Urinary bladder (tissue), 4 donors: Measurements from ENCODE around the gene RSRC1. TPM values are rescaled to one million over a fixed set of nuclear protein-coding genes. Genes with fewer than 3 reads are reported as not detected.
"Not testable (repeated sequence)": the region's sequence is repeated elsewhere in the genome, so short reads cannot be mapped to it uniquely, and the experiment has no call there.

ENCODE experiments used
- DNase-seq: peaks from one replicate; pipeline ENCODE4 v3.0.0-alpha.2; 2015; ENCODE audit errors: extremely low spot score
- H3K27ac ChIP-seq: one replicate; pipeline ENCODE4 v1.5.1; 2013; ENCODE audit warnings: low read depth, mild to moderate bottlenecking, moderate library complexity
- H3K36me3 ChIP-seq: one replicate; pipeline ENCODE4 v1.6.1; 2013; ENCODE audit warnings: mild to moderate bottlenecking, moderate library complexity; ENCODE audit not compliant: insufficient read depth
- H3K4me1 ChIP-seq: one replicate; pipeline ENCODE4 v1.6.1; 2013; ENCODE audit warnings: mild to moderate bottlenecking, moderate library complexity; ENCODE audit not compliant: insufficient read depth
- H3K4me3 ChIP-seq: one replicate; pipeline ENCODE4 v1.5.1; 2013; ENCODE audit warnings: low read depth, low read length
- WGBS: extraction: QIAGEN DNeasy Blood & Tissue Kit; methylation state at CpG from one replicate; pipeline ENCODE4 v1.1.7; 2013; 5-methylcytosine and 5-hydroxymethylcytosine counted together
- polyA plus RNA-seq: library from polyadenylated mRNA; stranded (reverse); fragments of 200-250 nt; gene quantifications from one replicate; pipeline ENCODE4 v1.2.3, GENCODE V29; 2013
- total RNA-seq: library from RNA; depleted of rRNA; stranded (reverse); fragments of >200 nt; gene quantifications from one replicate; pipeline ENCODE4 v1.2.3, GENCODE V29; 2014
- donor health status: healthy with polysubstance abuse.
- donor health status: healthy.

RSRC1 gene
- total and polyA plus RNA-seq, 2 donors, result 29.3 to 70.6 TPM

GRCh38 chr3:158181096-158181495, 71.2 kb downstream of the RSRC1 start:
- H3K27ac ChIP-seq, result no peak overlapping the region
- 90% methylated on average over 1 of the region's 1 CpG for WGBS
- DNase-seq, result no peak
- no peaks in the 10 kb centered on the region for H3K4me1 ChIP-seq
- H3K4me3 ChIP-seq, result no peak overlapping the region
- H3K36me3 ChIP-seq, result no peaks in the 10 kb centered on the region

- no peak for DNase-seq
- H3K27ac ChIP-seq, result no peak overlapping the region
- H3K4me3 ChIP-seq, result no peak overlapping the region
- H3K36me3 ChIP-seq, result no peaks in the 10 kb centered on the region
- H3K4me1 ChIP-seq, result no peaks in the 10 kb centered on the region
- 67% methylated on average over 1 of the region's 1 CpG for WGBS
Observed at GRCh38 chr3:158185711-158186110, 75.8 kb downstream of the RSRC1 start.

GRCh38 chr3:158200955-158201354, 91.1 kb downstream of the RSRC1 start:
- Histone ChIP-seq H3K4me1 (no peaks in the 10 kb centered on the region), H3K4me3 (no peak overlapping the region), H3K27ac (no peak overlapping the region), H3K36me3 (no peaks in the 10 kb centered on the region)
- DNase-seq, result no peak

DNA sequence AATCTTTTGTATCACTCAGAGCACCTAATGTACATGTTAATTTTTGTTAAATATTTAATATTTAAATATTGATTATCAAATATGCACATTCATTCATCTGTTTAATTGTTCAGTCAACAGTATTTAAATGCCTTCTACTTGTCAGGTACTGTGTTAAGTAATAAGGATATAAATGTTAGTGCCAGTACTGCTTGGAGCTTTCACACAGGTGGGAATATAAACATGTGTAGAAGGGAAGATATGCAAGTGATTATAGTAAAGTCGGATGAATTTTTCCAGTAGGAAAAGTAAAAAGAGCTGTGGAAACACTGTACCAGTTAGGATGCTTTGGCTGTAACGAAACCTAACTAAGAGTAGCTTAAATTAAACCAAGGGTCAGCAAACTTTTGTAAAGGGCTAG, 95.4 kb downstream of the RSRC1 start:
- H3K4me3 ChIP-seq, result no peak overlapping the region
- WGBS, result 67% methylated on average over 2 of the region's 2 CpGs
- DNase-seq, result no peak
- H3K4me1 ChIP-seq, result no peaks in the 10 kb centered on the region
- H3K27ac ChIP-seq, result no peak overlapping the region
- no peaks in the 10 kb centered on the region for H3K36me3 ChIP-seq

- Histone ChIP-seq H3K4me1 (no peaks in the 10 kb centered on the region), H3K36me3 (no peaks in the 10 kb centered on the region), H3K27ac (no peak overlapping the region), H3K4me3 (no peak overlapping the region)
- DNase-seq, result no peak
- WGBS, result 73% methylated on average over 2 of the region's 2 CpGs
Observed at GRCh38 chr3:158205994-158206393, 96.1 kb downstream of the RSRC1 start.

- H3K4me3 ChIP-seq, result no peak overlapping the region
- no peaks in the 10 kb centered on the region for H3K4me1 ChIP-seq
- no peaks in the 10 kb centered on the region for H3K36me3 ChIP-seq
- 96% methylated on average over 4 of the region's 4 CpGs for WGBS
- DNase-seq, result no peak
- no peak overlapping the region for H3K27ac ChIP-seq
Observed at GRCh38 chr3:158210067-158210466, 100.2 kb downstream of the RSRC1 start.

GRCh38 chr3:158213461-158213860, 103.6 kb downstream of the RSRC1 start:
- Histone ChIP-seq H3K4me3 (no peak overlapping the region), H3K36me3 (no peaks in the 10 kb centered on the region), H3K27ac (no peak overlapping the region), H3K4me1 (no peaks in the 10 kb centered on the region)
- DNase-seq, result no peak

DNA sequence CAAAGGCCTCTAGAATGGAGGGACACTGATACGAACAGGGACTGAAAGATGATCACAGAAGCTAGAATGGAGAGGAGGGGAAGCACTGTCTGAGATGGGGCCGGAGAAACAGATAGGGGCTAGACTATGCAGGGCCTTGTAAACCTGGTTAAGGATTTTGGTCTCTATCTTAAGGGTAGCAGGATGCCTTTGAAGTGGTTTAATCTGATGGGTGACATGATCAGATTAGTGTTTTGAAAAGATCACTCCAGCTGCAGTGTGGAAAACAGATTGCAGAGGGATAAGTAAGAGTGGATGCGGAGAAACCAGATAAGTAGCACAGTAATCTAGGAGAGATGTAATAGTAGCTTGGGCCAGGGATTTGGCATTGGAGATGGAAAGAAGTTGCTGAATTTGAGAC, 108.1 kb downstream of the RSRC1 start:
- Histone ChIP-seq H3K27ac (no peak overlapping the region), H3K4me1 (no peaks in the 10 kb centered on the region), H3K4me3 (no peak overlapping the region), H3K36me3 (peaks cover 2% of the 10 kb centered on the region)
- 88% methylated on average over 3 of the region's 3 CpGs for WGBS
- DNase-seq, result no peak

- H3K4me1 ChIP-seq, result no peaks in the 10 kb centered on the region
- no peak overlapping the region for H3K4me3 ChIP-seq
- peaks cover 3% of the 10 kb centered on the region for H3K36me3 ChIP-seq
- H3K27ac ChIP-seq, result no peak overlapping the region
- no peak for DNase-seq
Observed at GRCh38 chr3:158220575-158220974, 110.7 kb downstream of the RSRC1 start.

DNA sequence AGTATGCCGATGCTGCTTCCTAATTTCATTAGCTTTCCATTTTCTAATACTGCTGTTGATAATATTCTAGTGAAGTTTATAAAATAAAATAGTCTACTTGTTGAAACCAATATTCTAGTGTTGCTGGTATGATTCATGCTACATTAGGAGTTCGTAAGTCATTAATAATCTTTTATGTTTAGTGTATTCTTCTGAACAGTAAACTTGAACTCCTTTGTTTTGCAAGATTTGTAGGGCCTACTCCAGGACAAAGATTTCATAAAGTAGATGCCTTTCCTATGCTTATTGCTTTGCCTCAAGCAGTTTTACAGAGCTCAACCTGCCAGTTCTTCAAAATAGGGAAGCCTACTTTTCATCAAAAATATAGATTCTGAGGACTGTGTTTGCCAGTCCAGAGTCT, 111.5 kb downstream of the RSRC1 start:
- no peak for DNase-seq
- WGBS, result 87% methylated on average over 2 of the region's 2 CpGs
- no peaks in the 10 kb centered on the region for H3K4me1 ChIP-seq

GRCh38 chr3:158226429-158226828, 116.5 kb downstream of the RSRC1 start:
- Histone ChIP-seq H3K27ac (no peak overlapping the region), H3K36me3 (peaks cover 5% of the 10 kb centered on the region), H3K4me3 (no peak overlapping the region), H3K4me1 (no peaks in the 10 kb centered on the region)
- no peak for DNase-seq

More for the DNA sequence above, 111.5 kb downstream of the RSRC1 start:
- Histone ChIP-seq H3K4me3 (no peak overlapping the region), H3K27ac (no peak overlapping the region), H3K36me3 (peaks cover 3% of the 10 kb centered on the region)

DNA sequence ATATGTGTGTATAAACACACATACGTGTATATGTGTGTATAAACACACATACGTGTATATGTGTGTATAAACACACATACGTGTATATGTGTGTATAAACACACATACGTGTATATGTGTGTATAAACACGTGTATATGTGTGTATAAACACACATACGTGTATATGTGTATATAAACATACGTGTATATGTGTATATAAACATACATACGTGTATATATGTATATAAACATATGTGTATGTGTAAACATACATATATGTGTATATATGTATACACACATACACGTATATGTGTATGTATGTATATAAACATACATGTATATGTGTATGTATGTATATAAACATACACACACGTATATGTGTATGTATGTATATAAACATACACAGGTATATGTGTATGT, 119.1 kb downstream of the RSRC1 start:
- H3K27ac ChIP-seq, H3K4me1 ChIP-seq, H3K4me3 ChIP-seq, H3K36me3 ChIP-seq, DNase-seq: not testable (repeated sequence)
- 91% methylated on average over 10 of the region's 10 CpGs for WGBS

GRCh38 chr3:158233791-158234190, 123.9 kb downstream of the RSRC1 start:
- Histone ChIP-seq H3K4me3 (no peak overlapping the region), H3K36me3 (no peaks in the 10 kb centered on the region), H3K4me1 (no peaks in the 10 kb centered on the region), H3K27ac (no peak overlapping the region)
- no peak for DNase-seq
- 91% methylated on average over 1 of the region's 1 CpG for WGBS

- no peak for DNase-seq
- H3K27ac ChIP-seq, result no peak overlapping the region
- 96% methylated on average over 1 of the region's 1 CpG for WGBS
- no peaks in the 10 kb centered on the region for H3K36me3 ChIP-seq
- no peaks in the 10 kb centered on the region for H3K4me1 ChIP-seq
- no peak overlapping the region for H3K4me3 ChIP-seq
Observed at GRCh38 chr3:158244274-158244673, 134.4 kb downstream of the RSRC1 start.

- H3K4me3 ChIP-seq, result no peak overlapping the region
- no peak for DNase-seq
- no peaks in the 10 kb centered on the region for H3K4me1 ChIP-seq
- WGBS, result 90% methylated on average over 3 of the region's 3 CpGs
- no peaks in the 10 kb centered on the region for H3K36me3 ChIP-seq
- no peak overlapping the region for H3K27ac ChIP-seq
Observed at GRCh38 chr3:158247288-158247687, 137.4 kb downstream of the RSRC1 start.
